SK-N-MC (cell line): Measurements from ENCODE around the gene SIMC1.
"Not testable (repeated sequence)": the region's sequence is repeated elsewhere in the genome, so short reads cannot be mapped to it uniquely, and the experiment has no call there.

ENCODE experiments used
- EZH2 ChIP-seq: fragments of 200-600 bp; sonication (generic); IDR thresholded peaks from one replicate; pipeline ENCODE4 v1.6.1; 2017; ENCODE audit warnings: antibody characterized with exemption
- POLR2AphosphoS5 ChIP-seq: IDR thresholded peaks from 2 replicates; pipeline ENCODE4 v1.6.1; 2012; ENCODE audit warnings: mild to moderate bottlenecking, low read depth, low read length, borderline replicate concordance

- not testable (repeated sequence) for TF ChIP-seq EZH2, POLR2AphosphoS5
These were observed 21.0 kb upstream of the SIMC1 start for GRCh38 chr5:176217188-176217729.
